LHCN-M2 (cell line): ENCODE measurements around the gene ATG13. TPM values are rescaled to one million over a fixed set of nuclear protein-coding genes. Genes with fewer than 3 reads are reported as not detected.

Experiments
- DNase-seq: peaks from one replicate; pipeline ENCODE4 v3.0.0-alpha.2; 2012; ENCODE audit warnings: low read depth
- total RNA-seq: library from RNA; depleted of rRNA; stranded (reverse); fragments of >200 nt; gene quantifications from 2 replicates; pipeline ENCODE4 v1.2.3, GENCODE V29; 2014; rRNA removed

ATG13 gene
- total RNA-seq, 1 experiment from 2014 or later = 54.2 TPM

GRCh38 chr11:46722566-46723358, 105.4 kb downstream of the ATG13 start:
- DNase-seq = no peak

- no peak for DNase-seq
These were observed 106.0 kb downstream of the ATG13 start for GRCh38 chr11:46723359-46723680.

GRCh38 chr11:46724088-46724487, 106.7 kb downstream of the ATG13 start:
- DNase-seq = no peak

Other genes starting within 250 kb of the ATG13 start
- 184 and 234 TPM in 2 replicates for gene MDK, start 235.9 kb upstream of the ATG13 start, total RNA-seq
- 0.19 and 0.29 TPM in 2 replicates for gene CHRM4, start 225.8 kb upstream of the ATG13 start, total RNA-seq
- gene AMBRA1, start 23.5 kb upstream of the ATG13 start, total RNA-seq = 19.8 and 20.9 TPM in 2 replicates
- 3.4 and 5.3 TPM in 2 replicates for gene HARBI1, start 326 bp upstream of the ATG13 start, total RNA-seq
- 31.0 and 33.0 TPM in 2 replicates for gene ARHGAP1, start 83.1 kb downstream of the ATG13 start, total RNA-seq
- 9.0 and 14.0 TPM in 2 replicates for gene ZNF408, start 83.5 kb downstream of the ATG13 start, total RNA-seq
- gene F2, start 101.7 kb downstream of the ATG13 start, total RNA-seq = not detected in 2 replicates
- 101 and 115 TPM in 2 replicates for gene CKAP5, start 228.7 kb downstream of the ATG13 start, total RNA-seq